HG03342 (cell line): ENCODE data around the gene OSBPL2.
A peak's percentile ranks its signal among the peaks of the same experiment; 100 is the strongest.

Experiments used
- ATAC-seq: cut with Tn5 transposase; IDR thresholded peaks from one replicate; pipeline ENCODE4 v1.9.1; 2021; ENCODE audit warnings: mild to moderate bottlenecking, moderate library complexity; ENCODE audit not compliant: unreplicated experiment

Gene OSBPL2

DNA sequence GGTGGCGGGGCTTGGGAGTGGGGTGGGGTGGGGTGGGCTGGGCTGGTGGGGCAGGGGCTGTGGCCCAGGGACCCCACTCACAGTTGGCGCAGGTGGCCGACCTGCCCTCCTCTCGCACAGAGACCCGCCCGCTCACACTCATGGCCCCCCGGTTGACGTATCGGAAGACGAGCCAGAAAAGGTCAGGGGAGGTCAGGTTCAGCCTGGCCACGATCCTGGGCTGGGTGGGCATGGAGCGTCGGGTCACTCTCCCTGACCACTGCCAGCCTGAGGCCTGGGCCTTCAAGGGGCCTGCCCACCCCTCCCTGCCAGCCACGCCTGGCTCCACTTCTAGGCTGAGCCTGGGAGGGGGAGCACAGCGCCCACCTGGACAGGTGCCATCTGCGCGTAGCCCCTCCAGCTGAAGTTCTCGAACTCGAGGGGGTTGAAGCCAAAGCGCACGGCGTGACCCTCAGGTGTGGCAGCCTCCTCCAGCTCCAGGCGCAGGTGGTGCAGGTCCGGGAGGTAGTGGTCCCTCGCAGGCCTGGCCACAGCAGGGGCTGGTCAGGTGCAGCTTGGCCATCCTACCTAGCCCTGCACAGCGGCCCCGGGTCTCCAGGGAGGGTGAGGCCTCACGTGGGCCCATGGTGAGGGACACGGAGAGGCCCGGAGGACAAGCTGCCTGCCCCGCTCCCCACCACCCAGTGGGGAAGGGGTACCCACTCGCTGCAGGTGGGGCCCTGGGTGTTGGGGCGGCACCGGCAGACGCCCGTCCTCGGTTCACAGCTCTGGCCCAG is 95.7 kb downstream of the OSBPL2 start:
- no peak for ATAC-seq

DNA sequence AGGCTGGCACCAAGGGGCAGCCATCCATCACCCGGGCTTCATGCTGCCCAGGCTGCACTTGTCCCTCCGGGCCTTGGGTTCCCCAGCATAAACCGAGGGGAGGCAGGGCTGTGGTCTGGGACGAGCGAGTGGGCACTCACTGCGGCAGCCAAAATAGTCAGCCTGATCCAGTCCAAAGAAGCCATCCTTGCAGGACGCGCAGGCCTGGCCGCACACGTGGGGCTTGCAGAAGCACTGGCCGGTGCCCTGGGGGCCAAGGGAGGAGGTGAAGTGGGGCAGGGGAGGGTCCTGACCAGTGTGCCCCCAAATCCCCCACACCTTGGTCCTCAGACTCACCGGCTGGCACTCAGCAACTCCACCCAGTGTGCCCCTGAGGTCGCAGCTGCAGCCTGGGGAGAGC is 96.6 kb downstream of the OSBPL2 start:
- no peak for ATAC-seq

- no peak for ATAC-seq
Measured at GRCh38 chr20:62335532-62335931, 97.2 kb downstream of the OSBPL2 start.

GRCh38 chr20:62336329-62336728 is 98.0 kb downstream of the OSBPL2 start:
- no peak for ATAC-seq

GRCh38 chr20:62336775-62337557 is 98.6 kb downstream of the OSBPL2 start:
- ATAC-seq, result no peak

GRCh38 chr20:62337558-62338293 is 99.4 kb downstream of the OSBPL2 start:
- ATAC-seq, result no peak

- no peak for ATAC-seq
Measured at GRCh38 chr20:62338294-62338620, 99.9 kb downstream of the OSBPL2 start.

DNA sequence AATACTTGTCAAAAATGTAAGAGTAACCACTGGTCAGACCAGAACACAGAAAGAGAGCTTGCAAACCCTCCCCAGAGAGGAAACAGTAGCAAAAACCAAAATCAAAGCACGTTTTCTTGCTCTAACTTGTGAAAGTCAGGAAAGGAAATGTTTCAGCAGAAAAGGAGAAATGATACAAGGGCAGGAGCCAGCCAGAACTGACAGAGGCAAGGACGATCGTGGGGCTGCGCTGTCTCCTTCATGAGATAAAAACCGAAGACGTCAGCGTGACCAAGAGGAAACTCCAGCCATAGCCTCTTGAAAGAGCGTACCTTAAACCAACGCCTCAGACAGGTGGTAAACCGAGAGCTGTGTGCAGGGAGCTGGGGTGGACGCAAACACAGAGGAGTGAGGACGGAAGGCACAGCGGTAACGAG is 101.3 kb downstream of the OSBPL2 start:
- ATAC-seq, result peak; percentile 80

- ATAC-seq, result no peak
Measured at GRCh38 chr20:62342910-62343309, 104.6 kb downstream of the OSBPL2 start.

GRCh38 chr20:62344092-62344491 is 105.8 kb downstream of the OSBPL2 start:
- ATAC-seq, result no peak

DNA sequence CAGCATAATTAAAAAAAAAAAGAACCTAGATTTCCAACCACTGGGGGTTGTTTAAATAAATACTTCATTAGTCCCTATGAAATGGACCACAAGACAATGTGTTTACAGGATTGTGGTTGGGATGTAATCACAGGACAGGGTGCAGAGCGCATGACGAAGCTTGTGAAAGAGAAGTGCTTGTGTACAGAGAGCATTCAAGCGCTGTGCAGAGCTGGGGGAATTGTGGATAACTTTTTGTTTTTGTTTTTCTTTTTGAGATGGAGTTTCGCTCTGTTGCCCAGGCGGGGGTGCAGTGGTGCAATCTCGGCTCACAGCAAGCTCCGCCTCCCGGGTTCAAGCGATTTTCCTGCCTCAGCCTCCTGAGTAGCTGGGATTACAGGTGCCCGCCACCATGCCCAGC is 106.5 kb downstream of the OSBPL2 start:
- ATAC-seq, result no peak
